AG09309 (cell line): ENCODE data around the gene MUCL3.

Source experiments
- DNase-seq: peaks from one replicate; pipeline ENCODE4 v3.0.0-alpha.2; 2010; ENCODE audit warnings: low read depth
- H3K4me3 ChIP-seq: 2 replicates; pipeline ENCODE4 v1.5.1; 2011; ENCODE audit warnings: mild to moderate bottlenecking, low read depth, low read length, moderate library complexity; ENCODE audit not compliant: control insufficient read depth
- CTCF ChIP-seq: IDR thresholded peaks from 2 replicates; pipeline ENCODE4 v1.5.1; 2011; ENCODE audit warnings: mild to moderate bottlenecking, low read depth, low read length, inconsistent platforms; ENCODE audit not compliant: insufficient read depth, control insufficient read depth; ENCODE audit errors: missing control alignments

Gene MUCL3

GRCh38 chr6:31001281-31001888, 60.6 kb downstream of the MUCL3 start:
- TF ChIP-seq CTCF, result no peak
- no peak for DNase-seq
- H3K4me3 ChIP-seq, result no peak overlapping the region

- no peak overlapping the region for H3K4me3 ChIP-seq
- TF ChIP-seq CTCF, result no peak
Measured at GRCh38 chr6:31002471-31002870, 61.7 kb downstream of the MUCL3 start.

More at GRCh38 chr6:31002471-31002870, 61.7 kb downstream of the MUCL3 start:
- no peak for DNase-seq
